HepG2 (cell line): ENCODE results near the gene ABCG4. TPM values are rescaled to one million over a fixed set of nuclear protein-coding genes. Genes with fewer than 3 reads are reported as not detected.

ENCODE experiments used
- JARID2 ChIP-seq: sonication (generic); formaldehyde crosslinking; IDR thresholded peaks from 2 replicates; pipeline ENCODE4 v1.8.1; 2023; ENCODE audit warnings: missing genetic modification reagents, inconsistent platforms; ENCODE audit not compliant: insufficient replicate concordance
- MTF2 ChIP-seq: sonication (generic); formaldehyde crosslinking; IDR thresholded peaks from 2 replicates; pipeline ENCODE4 v1.5.0; 2020; ENCODE audit warnings: missing genetic modification reagents, borderline replicate concordance
- RNF219 ChIP-seq: sonication (generic); formaldehyde crosslinking; IDR thresholded peaks from 2 replicates; pipeline ENCODE4 v1.5.0; 2020; ENCODE audit warnings: mild to moderate bottlenecking, missing genetic modification reagents
- SYNCRIP ChIP-seq: fragments of 200-400 bp; formaldehyde crosslinking; IDR thresholded peaks from 2 replicates; pipeline ENCODE4 v1.6.1; 2018; ENCODE audit warnings: mild to moderate bottlenecking, low read depth, low read length; ENCODE audit not compliant: insufficient read depth
- ZFAT ChIP-seq: sonication (generic); formaldehyde crosslinking; conservative IDR thresholded peaks from 2 replicates; pipeline ENCODE4 v1.8.1; 2023; ENCODE audit warnings: missing genetic modification reagents, inconsistent platforms
- ZFP82 ChIP-seq: sonication (generic); formaldehyde crosslinking; IDR thresholded peaks from 2 replicates; pipeline ENCODE4 v1.5.1; 2020; ENCODE audit warnings: mild to moderate bottlenecking, missing genetic modification reagents, borderline replicate concordance
- ZNF274 ChIP-seq: sonication (generic); formaldehyde crosslinking; IDR thresholded peaks from 2 replicates; pipeline ENCODE4 v1.5.1; 2020; ENCODE audit warnings: mild to moderate bottlenecking, missing genetic modification reagents
- ZNF281 ChIP-seq: sonication (generic); formaldehyde crosslinking; IDR thresholded peaks from 2 replicates; pipeline ENCODE4 v1.4.0; 2020; ENCODE audit warnings: missing genetic modification reagents, borderline replicate concordance
- ZNF431 ChIP-seq: sonication (generic); formaldehyde crosslinking; IDR thresholded peaks from 2 replicates; pipeline ENCODE4 v1.9.0; 2022; ENCODE audit warnings: missing genetic modification reagents, low read depth, mild to moderate bottlenecking, borderline replicate concordance
- ZNF577 ChIP-seq: sonication (generic); formaldehyde crosslinking; IDR thresholded peaks from 2 replicates; pipeline ENCODE4 v1.4.0; 2020; ENCODE audit warnings: mild to moderate bottlenecking, low read depth, missing genetic modification reagents, borderline replicate concordance
- ZNF792 ChIP-seq: IDR thresholded peaks from 2 replicates; pipeline ENCODE4 v1.6.1; 2016
- polyA plus RNA-seq, 8 experiments: library from polyadenylated mRNA; depleted of rRNA in 3 of 8; stranded (reverse) in 7 of 8; unstranded in 1 of 8; fragments of >200 nt; fragmentation: Illumina TruSeq in 4 of 8; extraction: Trizol in 4 of 8; gene quantifications; 2 replicates each; pipeline versions ENCODE4 v1.2.1 to v1.2.3, GENCODE V29; 2011 to 2016; ENCODE audit warnings: low read depth in 4 of 8, missing spikeins in 1 of 8, mixed read lengths in 1 of 8; ENCODE audit not compliant: insufficient read depth in 1 of 8
- total RNA-seq, 5 experiments: library from RNA; depleted of rRNA; stranded (reverse); fragments of >200 nt; fragmentation: Illumina TruSeq; extraction: Trizol; gene quantifications; 2 replicates each; pipeline ENCODE4 v1.2.3, GENCODE V29; 2016; ENCODE audit warnings: low read depth in 1 of 5
- TF ChIP-seq, protein P1 (sequence below): sonication (generic); formaldehyde crosslinking; IDR thresholded peaks from 2 replicates; pipeline ENCODE4 v1.5.0; 2020; ENCODE audit warnings: mild to moderate bottlenecking, missing genetic modification reagents, moderate library complexity
- TF ChIP-seq, protein P2 (sequence below): sonication (generic); formaldehyde crosslinking; IDR thresholded peaks from 2 replicates; pipeline ENCODE4 v1.4.0; 2020; ENCODE audit warnings: missing genetic modification reagents, borderline replicate concordance
- TF ChIP-seq, protein P3 (sequence below): IDR thresholded peaks from 2 replicates; pipeline ENCODE4 v1.6.1; 2016; ENCODE audit warnings: low read depth

The ABCG4 gene
- total and polyA plus RNA-seq, 2 of the 13 experiments (the other 11 are each of a cell fraction or from before 2014, with no cell fraction given) = not detected

- TF ChIP-seq, protein P1, sequence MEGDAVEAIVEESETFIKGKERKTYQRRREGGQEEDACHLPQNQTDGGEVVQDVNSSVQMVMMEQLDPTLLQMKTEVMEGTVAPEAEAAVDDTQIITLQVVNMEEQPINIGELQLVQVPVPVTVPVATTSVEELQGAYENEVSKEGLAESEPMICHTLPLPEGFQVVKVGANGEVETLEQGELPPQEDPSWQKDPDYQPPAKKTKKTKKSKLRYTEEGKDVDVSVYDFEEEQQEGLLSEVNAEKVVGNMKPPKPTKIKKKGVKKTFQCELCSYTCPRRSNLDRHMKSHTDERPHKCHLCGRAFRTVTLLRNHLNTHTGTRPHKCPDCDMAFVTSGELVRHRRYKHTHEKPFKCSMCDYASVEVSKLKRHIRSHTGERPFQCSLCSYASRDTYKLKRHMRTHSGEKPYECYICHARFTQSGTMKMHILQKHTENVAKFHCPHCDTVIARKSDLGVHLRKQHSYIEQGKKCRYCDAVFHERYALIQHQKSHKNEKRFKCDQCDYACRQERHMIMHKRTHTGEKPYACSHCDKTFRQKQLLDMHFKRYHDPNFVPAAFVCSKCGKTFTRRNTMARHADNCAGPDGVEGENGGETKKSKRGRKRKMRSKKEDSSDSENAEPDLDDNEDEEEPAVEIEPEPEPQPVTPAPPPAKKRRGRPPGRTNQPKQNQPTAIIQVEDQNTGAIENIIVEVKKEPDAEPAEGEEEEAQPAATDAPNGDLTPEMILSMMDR (CRISPR knock-in tag) = peak; percentile 91
- TF ChIP-seq ZNF274 (CRISPR knock-in tag) = no peak; the same call in 1 of the 2 replicates
- TF ChIP-seq RNF219 (CRISPR knock-in tag) = no peak
- TF ChIP-seq ZNF431 (CRISPR knock-in tag) = no peak
- TF ChIP-seq ZNF281 (CRISPR knock-in tag) = peak; percentile 69; the same call in 1 of the 2 replicates
- TF ChIP-seq, protein P2, sequence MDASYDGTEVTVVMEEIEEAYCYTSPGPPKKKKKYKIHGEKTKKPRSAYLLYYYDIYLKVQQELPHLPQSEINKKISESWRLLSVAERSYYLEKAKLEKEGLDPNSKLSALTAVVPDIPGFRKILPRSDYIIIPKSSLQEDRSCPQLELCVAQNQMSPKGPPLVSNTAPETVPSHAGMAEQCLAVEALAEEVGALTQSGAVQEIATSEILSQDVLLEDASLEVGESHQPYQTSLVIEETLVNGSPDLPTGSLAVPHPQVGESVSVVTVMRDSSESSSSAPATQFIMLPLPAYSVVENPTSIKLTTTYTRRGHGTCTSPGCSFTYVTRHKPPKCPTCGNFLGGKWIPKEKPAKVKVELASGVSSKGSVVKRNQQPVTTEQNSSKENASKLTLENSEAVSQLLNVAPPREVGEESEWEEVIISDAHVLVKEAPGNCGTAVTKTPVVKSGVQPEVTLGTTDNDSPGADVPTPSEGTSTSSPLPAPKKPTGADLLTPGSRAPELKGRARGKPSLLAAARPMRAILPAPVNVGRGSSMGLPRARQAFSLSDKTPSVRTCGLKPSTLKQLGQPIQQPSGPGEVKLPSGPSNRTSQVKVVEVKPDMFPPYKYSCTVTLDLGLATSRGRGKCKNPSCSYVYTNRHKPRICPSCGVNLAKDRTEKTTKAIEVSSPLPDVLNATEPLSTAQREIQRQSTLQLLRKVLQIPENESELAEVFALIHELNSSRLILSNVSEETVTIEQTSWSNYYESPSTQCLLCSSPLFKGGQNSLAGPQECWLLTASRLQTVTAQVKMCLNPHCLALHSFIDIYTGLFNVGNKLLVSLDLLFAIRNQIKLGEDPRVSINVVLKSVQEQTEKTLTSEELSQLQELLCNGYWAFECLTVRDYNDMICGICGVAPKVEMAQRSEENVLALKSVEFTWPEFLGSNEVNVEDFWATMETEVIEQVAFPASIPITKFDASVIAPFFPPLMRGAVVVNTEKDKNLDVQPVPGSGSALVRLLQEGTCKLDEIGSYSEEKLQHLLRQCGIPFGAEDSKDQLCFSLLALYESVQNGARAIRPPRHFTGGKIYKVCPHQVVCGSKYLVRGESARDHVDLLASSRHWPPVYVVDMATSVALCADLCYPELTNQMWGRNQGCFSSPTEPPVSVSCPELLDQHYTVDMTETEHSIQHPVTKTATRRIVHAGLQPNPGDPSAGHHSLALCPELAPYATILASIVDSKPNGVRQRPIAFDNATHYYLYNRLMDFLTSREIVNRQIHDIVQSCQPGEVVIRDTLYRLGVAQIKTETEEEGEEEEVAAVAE = no peak
- no peak for TF ChIP-seq ZNF577
- no peak for TF ChIP-seq ZFP82 (CRISPR knock-in tag)
- no peak for TF ChIP-seq ZNF792 (CRISPR knock-in tag)
- TF ChIP-seq ZFAT = no peak
- TF ChIP-seq MTF2 (CRISPR knock-in tag) = peak; percentile 76; the same call in 1 of the 2 replicates
- no peak for TF ChIP-seq JARID2 (CRISPR knock-in tag)
- TF ChIP-seq SYNCRIP = no peak
- TF ChIP-seq, protein P3, sequence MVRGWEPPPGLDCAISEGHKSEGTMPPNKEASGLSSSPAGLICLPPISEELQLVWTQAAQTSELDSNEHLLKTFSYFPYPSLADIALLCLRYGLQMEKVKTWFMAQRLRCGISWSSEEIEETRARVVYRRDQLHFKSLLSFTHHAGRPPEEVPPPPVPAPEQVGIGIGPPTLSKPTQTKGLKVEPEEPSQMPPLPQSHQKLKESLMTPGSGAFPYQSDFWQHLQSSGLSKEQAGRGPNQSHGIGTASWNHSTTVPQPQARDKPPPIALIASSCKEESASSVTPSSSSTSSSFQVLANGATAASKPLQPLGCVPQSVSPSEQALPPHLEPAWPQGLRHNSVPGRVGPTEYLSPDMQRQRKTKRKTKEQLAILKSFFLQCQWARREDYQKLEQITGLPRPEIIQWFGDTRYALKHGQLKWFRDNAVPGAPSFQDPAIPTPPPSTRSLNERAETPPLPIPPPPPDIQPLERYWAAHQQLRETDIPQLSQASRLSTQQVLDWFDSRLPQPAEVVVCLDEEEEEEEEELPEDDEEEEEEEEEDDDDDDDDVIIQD (CRISPR knock-in tag) = no peak
These were observed 19.8 kb downstream of the ABCG4 start, which contains the start of gene NLRX1 (continued) for GRCh38 chr11:119168471-119169281.
